Motor neuron (in vitro differentiated cells): ENCODE measurements around the gene VKORC1. TPM values are rescaled to one million over a fixed set of nuclear protein-coding genes. Genes with fewer than 3 reads are reported as not detected.
"Not testable (repeated sequence)": the region's sequence is repeated elsewhere in the genome, so short reads cannot be mapped to it uniquely, and the experiment has no call there.

Experiments
- ATAC-seq, 8 experiments: fragments of 200-7000 bp; cut with Tn5 transposase; replicated peaks in 6 of 8; 2 replicates each; pipeline ENCODE4 v1.8.0; 2021; ENCODE audit warnings: mild to moderate bottlenecking in 8 of 8, moderate library complexity in 8 of 8
- H3K27ac ChIP-seq, 2 donors: fragments of 250-450 bp; sonication (Bioruptor Pico); 2 replicates each; pipeline ENCODE4 v1.9.0; 2021; ENCODE audit warnings: antibody characterized with exemption in 2 of 2, mild to moderate bottlenecking in 2 of 2, moderate library complexity in 1 of 2
- H3K4me1 ChIP-seq, 2 donors: fragments of 250-450 bp; sonication (Bioruptor Pico); replicated peaks in 1 of 2; 2 replicates each; pipeline ENCODE4 v1.6.1; 2021; ENCODE audit warnings: antibody characterized with exemption in 2 of 2, mild to moderate bottlenecking in 2 of 2, moderate library complexity in 1 of 2
- H3K4me3 ChIP-seq, 5 donors: fragments of 250-450 bp; sonication (Bioruptor Pico); 2 replicates each; pipeline ENCODE4 v1.9.0; 2021; ENCODE audit warnings: antibody characterized with exemption in 5 of 5, mild to moderate bottlenecking in 5 of 5, moderate library complexity in 4 of 5
- WGBS, 10 experiments: fragments of 450-650 bp; shearing (Covaris generic); methylation state at CpG; one replicate each; pipeline ENCODE4 v1.0.0; 2022; 5-methylcytosine and 5-hydroxymethylcytosine counted together
- in situ Hi-C, 9 experiments: fragments of 400-800 bp; cut with MboI; loops; one replicate each; pipeline ENCODE4 v1.15.0; 2021; ENCODE audit warnings: low sequenced_read_pairs in 9 of 9, low pct_unique_long_range_greater_than_20kb in 2 of 9; ENCODE audit not compliant: unreplicated experiment in 9 of 9
- total RNA-seq, 8 experiments: library from RNA; unstranded; fragments of 300-600 nt; gene quantifications; 2 replicates each; pipeline versions ENCODE4 v1.2.3 to v1.2.4, GENCODE V29; 2022

The VKORC1 gene
- total RNA-seq = 100 to 1,000 TPM in 1 of 8 experiments, 10 to 100 TPM in 7; 53.8 to 109 (median 72.4) TPM

DNA sequence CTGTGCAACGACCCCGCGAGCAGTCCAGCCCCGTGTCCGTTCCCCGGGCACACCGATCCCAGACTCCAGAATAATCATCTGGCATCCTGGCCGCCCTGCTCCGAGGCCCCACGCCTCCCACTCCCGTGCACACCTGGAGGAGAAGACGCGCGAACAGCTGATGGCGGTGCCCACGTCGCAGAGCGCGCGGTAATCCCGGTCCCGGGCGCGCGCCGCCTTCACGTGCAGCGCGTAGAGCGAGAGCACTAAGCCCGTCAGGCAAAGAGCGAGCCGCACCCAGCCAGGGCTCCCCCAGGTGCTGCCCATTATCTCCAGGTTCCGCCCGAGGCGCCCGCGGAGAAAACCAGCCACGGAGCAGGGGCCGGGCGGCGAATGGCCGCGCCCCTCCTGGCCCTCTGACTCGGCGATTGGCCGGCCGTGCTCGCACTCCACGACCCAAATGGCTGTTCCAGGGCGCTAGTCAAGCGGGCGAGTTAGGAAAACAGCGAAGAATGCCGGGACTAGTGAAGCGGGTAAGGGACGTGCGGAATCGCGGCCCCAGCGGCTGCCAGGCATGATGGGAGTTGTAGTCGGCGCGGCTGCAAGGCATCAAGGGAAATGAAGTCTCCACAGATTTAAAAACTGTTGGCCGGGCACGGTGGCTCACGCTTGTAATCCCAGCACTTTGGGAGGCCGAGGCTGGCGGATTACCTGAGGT is at the start of gene VKORC1:
VKORC1 (minus strand) TSS at position 374 of the 697 bp plus-strand sequence; CDS start at position 306, 68 bp downstream.
- peak within 1 kb of the TSS; percentile 60 to 70 (median 65) for H3K4me3 ChIP-seq
- WGBS, 10 experiments = 0% methylated on average over 3 to 29 of the region's 69 CpGs; no CpG with 5 or more reads in 5 of the 10 experiments
- peak; percentile 88 to 97 (median 92) for ATAC-seq
- peaks cover 5% of the 10 kb centered on the region in 2 donors for H3K4me1 ChIP-seq
- in situ Hi-C loops = no loop called here
- peak within 1 kb of the TSS; percentile 77 to 81 for H3K27ac ChIP-seq

DNA sequence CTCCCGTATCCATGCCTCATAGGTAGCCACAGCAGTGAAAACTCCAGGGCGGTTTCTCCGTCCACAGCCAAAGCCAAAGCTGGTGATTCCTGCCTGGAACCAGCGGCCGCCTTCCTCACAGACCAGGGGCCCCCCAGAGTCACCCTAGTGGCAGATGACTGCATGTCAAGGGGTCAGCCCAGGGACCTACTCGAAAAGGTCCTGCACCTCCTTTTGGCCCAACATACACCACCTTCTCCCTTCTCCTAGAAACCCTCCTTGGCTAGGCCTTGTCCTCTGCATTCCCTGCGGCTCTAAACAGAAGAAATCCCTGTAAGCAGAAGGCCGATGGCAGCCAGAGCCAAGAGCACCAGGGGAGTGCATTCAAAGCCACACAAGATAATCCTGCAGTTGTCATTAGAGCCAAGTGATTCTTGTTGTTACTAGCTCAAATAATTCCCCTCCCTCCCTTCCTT is 49.1 kb upstream of the VKORC1 start:
- H3K27ac ChIP-seq = no peak overlapping the region
- no peak for ATAC-seq
- peaks cover 6 to 7% of the 10 kb centered on the region in 2 donors for H3K4me1 ChIP-seq
- in situ Hi-C loops = no loop called here
- no peak overlapping the region for H3K4me3 ChIP-seq
- 43 to 100% (median 90%) methylated on average over 1 to 5 of the region's 8 CpGs; no CpG with 5 or more reads in 5 of the 10 experiments for WGBS, 10 experiments

DNA sequence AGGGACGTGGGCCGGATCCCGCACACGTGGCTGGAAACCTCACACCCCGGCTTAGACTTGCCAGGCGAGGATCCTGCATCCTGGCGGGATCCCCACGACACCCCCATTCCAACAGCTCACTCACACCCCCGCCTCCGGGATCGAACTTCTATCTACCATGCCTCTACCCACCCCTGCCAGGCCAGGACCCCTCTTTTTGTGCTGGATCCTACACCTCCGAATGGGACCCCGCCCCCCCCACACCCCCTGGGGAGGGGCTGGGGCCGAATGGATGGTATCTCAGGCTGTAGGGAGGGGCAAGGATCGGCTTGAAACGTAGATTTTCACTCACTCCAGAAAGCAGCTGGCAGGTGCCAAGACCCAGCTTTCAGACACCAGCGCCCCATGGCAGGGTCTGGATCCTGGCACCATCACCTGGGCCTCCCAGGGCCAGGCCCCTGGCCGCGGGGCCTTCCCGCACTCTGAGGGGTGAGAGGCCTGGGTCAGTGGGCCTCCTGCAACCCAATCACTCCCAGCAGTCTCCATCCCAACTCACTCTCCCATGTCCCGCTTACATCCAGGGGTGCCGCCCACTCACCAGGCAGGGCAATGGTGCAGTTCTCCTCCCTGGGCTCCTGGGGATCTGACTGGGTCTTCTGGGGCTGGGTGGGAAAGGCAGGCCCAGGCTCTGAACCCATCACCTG is 48.6 kb upstream of the VKORC1 start:
- in situ Hi-C loops = no loop called here
- no peak for ATAC-seq
- H3K27ac ChIP-seq = no peak overlapping the region
- WGBS, 10 experiments = 100% methylated on average over 2 of the region's 22 CpGs; no CpG with 5 or more reads in 9 of the 10 experiments
- peak overlapping the region in 3 of 5 donors; percentile 31 to 40 (median 39) for H3K4me3 ChIP-seq
- peaks cover 6 to 7% of the 10 kb centered on the region in 2 donors for H3K4me1 ChIP-seq

DNA sequence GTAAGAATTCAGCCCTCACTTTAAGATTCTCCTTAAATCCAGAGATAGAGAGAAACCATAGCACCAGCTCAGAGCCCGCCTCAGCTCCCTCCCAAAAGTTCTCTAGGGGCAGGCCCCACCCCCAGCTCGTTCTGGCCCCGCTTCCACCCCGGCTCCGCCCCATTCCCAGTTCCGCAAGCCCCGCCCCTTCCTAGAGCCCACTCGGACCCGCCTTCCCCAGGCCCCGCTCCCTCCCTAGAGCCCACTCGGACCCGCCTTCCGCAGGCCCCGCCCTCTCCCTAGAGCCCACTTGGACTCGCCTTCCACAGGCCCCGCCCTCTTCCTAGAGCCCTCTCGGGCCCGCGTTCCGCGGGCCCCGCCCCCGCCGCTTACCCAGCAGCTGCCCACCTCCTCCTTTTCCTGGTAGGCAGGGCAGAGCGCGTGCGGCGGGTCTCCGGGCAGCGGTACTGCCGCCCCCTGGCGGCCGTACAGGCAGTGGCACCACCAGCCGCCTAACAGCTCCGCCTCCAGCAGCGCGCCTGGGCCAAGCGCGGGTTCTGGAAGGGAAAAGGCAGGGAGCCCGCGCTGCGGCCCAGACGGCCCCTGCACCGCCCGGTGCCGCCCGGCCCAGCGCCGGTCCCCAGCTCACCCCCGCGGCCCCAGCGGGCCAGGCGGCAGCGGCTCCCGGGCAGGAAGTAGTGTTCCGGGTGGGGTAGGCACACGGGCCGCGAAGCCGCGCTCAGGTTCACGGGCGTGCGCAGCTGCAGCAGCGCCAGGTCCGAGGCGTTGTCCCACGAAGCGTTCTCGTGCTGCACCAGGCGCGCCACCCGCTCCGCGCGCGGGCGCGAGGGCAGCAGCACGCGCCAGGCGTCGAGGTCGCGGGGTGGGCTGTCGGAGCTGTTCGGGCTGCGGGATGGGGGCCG is 47.8 kb upstream of the VKORC1 start:
- ATAC-seq = peak; percentile 80 to 93 (median 90)
- Histone ChIP-seq H3K27ac (peak overlapping the region in 1 of 2 donors; percentile 30), H3K4me1 (peaks cover 6 to 7% of the 10 kb centered on the region in 2 donors), H3K4me3 (peak overlapping the region; percentile 31 to 40 (median 37))
- in situ Hi-C loops = no loop called here
- WGBS, 10 experiments = no CpG with 5 or more reads among the region's 89 CpGs

DNA sequence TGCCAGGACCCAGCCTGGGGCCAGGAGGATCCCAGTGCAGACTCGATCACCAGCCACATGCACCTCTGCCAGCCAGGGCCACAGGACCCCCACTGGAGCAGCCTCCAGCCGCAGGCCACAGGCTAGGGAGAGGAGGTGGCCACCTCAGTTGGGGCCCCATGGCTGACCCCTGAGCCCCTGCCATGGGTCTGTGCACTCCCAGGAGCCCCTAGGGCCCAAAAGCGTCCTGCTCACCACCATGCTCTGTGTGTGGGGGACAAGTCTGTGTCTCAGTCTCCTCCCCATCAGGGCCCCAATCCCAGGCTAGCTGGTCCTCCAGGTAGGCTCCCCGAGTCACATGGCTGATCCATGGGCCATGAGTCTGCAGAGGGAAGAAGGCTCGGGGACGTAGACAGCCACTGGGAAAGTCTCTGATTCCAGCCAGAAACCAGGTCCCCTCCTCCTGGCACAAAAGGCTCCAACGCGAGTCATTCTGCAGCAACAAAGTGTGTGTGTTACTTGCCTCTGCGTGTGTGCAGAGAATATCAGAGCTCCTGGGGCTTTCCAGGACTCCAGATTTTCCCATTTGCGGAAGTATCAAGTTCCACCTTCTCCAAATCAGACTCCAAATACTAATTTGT is 47.0 kb upstream of the VKORC1 start:
- H3K27ac ChIP-seq = no peak overlapping the region
- H3K4me3 ChIP-seq = peak overlapping the region; percentile 22 to 40 (median 37)
- H3K4me1 ChIP-seq = peaks cover 6 to 7% of the 10 kb centered on the region in 2 donors
- in situ Hi-C loops = no loop called here
- 7 to 47% (median 36%) methylated on average over 3 to 7 of the region's 10 CpGs; no CpG with 5 or more reads in 5 of the 10 experiments for WGBS, 10 experiments
- peak; percentile 3 to 27 (median 14) for ATAC-seq

DNA sequence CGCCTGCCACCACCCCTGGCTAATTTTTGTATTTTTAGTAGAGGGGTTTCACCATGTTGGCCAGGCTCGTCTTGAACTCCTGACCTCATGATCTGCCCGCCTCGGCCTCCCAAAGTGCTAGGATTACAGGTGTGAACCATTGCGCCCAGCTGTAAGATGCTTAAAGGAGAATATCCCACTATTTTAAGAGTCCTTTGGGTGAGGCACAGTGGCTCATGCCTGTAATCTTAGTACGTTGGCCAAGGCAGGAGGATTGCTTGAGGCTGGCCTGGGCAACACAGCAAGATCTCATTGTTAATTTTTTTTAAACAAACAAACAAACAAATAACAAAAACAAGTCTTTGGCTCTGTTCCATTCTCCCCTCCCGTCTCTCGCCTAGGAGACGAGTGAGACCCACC is 46.5 kb upstream of the VKORC1 start:
- in situ Hi-C loops, ATAC-seq, H3K27ac ChIP-seq, H3K4me1 ChIP-seq, H3K4me3 ChIP-seq: not testable (repeated sequence)
- WGBS, 10 experiments = 80 to 100% (median 90%) methylated on average over 1 to 2 of the region's 9 CpGs; no CpG with 5 or more reads in 5 of the 10 experiments

DNA sequence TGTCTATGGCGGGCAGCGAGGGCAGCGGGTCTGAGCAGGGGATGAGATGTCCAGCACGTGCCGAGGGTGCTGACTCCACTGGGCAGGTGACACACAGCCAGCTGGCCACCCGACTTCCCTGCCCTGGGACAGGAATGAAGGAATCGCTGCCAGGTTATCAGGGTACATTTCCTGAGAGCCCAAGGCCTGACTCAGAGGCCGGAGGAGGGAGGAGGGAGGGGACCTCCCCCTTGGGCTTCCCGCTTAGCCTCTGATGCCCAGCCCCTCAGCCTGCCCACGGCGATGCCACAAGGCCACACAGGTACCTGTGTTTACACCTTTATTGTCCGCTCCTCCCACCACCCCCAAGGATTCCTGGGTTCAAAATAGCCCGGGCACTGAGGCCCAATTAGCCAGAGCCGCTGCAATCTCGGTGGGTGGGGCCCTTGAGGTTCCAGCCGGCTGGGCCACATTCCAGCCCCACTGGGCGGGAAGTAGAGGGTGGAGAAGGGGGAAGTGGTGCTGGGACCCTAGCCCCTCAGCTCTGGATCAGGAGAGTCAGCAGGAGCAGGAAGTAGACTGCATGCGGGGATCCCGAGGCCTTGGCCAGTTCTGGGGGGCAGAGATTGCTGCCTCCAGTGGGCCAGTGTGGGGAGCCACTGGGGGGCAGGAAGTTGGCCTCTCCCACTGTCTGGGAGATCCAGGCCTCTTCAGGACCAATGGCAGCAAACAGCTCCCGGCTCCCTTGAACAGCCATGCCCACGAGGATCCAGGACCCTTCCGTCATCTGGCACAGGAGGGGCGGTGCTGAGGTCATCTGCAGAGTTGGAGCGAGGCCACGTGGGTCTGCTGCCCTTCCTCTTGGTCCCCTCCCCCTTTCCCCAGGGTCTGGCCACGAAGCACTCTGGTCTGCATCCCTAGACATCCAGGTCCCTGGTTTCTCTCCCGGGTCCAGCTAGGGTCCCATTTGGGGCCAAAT is 44.3 kb upstream of the VKORC1 start:
- Histone ChIP-seq H3K4me3 (no peak overlapping the region), H3K27ac (no peak overlapping the region), H3K4me1 (peaks cover 22 to 26% of the 10 kb centered on the region in 2 donors)
- ATAC-seq = no peak
- 58 to 89% (median 72%) methylated on average over 1 to 9 of the region's 27 CpGs; no CpG with 5 or more reads in 4 of the 10 experiments for WGBS, 10 experiments
- in situ Hi-C loops = no loop called here

DNA sequence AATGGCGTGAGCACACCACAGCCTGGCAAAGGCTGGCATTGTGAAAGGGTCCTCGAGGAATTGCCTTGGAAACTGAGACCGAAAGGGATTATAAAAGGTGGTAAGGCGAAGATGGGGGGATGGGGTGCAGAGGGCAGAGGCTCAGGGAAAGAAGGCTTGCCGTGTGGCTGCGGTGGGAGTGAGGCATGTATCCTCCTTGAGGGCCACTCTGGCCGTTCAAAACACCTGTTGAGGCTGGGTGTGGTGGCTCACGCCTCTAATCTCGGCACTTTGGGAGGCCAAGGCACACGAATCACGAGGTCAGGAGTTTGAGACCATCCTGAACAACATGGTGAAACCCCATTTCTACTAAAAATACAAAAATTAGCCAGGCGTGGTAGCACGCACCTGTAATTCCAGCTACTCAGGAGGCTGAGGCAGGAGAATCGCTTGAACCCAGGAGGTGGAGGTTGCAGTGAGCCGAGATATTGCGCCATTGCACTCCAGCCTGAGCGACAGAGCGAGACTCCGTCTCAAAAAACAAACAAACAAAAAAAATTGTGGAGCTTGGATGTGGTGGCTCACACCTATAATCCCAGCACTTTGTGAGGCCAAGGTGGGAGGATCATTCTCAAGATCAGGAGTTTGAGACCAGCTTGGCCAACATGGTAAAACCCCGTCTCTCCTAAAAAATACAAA is 42.4 kb upstream of the VKORC1 start:
- H3K27ac ChIP-seq, in situ Hi-C loops, H3K4me3 ChIP-seq, ATAC-seq: not testable (repeated sequence)
- WGBS, 10 experiments = 71 to 100% (median 85%) methylated on average over 3 to 18 of the region's 20 CpGs; no CpG with 5 or more reads in 1 of the 10 experiments
- peaks cover 26 to 31% of the 10 kb centered on the region in 2 donors for H3K4me1 ChIP-seq

DNA sequence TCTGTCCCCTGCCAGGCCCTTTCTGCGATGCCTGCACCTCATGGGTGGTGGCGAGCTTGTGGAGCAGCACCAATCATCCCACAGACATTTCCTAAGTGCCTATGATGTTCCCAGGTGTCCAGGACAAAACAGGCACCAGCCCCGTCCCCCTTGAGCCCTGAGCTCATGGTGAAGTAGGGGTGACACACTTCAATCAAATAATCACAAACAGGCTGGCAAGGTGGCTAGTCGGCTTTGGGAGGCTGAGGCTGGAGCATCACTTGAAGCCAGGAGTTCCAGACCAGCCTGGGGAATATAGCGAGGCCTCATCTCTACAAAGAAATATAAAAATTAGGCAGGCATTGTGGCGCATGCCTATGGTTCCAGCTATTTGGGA is 41.7 kb upstream of the VKORC1 start:
- H3K4me3 ChIP-seq = no peak overlapping the region
- WGBS, 10 experiments = 50 to 100% (median 85%) methylated on average over 1 to 4 of the region's 6 CpGs; no CpG with 5 or more reads in 1 of the 10 experiments
- peaks cover 20 to 26% of the 10 kb centered on the region in 2 donors for H3K4me1 ChIP-seq
- no peak overlapping the region for H3K27ac ChIP-seq
- ATAC-seq = no peak
- in situ Hi-C loops = no loop called here

DNA sequence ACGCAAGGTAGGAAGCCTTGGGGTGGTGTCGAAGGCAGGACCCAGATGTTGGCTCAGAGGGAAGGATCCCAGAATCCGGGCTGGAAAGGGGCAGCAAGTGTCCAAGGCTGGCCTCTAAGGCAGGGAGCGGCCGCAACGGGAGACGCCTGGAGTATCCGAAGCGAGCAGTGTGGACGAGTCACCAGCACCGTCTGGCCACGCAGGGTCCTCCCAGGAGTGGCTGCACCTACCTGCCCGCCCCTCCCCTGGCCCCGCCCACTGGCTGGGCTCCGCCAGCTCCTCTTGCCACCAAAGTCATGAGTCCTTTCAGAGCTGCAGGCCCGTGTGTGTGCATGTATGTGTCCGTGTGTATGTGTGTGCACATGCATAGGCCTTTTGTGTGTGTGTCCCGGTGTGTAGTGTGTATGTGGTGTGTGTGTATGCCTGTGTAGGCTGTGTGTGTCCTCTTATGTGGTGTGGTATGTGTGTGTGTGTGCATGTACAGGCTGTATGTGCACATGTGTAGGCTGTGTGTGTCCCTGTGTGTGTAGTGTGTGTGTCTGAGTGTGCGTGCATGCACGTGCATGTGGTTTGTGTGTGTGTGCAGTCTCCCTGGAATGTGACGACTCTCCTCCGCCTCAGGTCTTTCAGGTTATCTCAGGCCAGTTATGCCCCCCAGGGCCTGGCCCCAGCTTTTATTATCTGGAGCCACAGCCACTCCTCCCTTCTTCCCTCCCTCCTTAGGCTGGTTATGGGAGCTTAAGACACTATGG is 41.1 kb upstream of the VKORC1 start, which contains the start of gene PRSS8:
PRSS8 (minus strand) TSS at position 193 of the 752 bp plus-strand sequence. CDS start 229 bp downstream, outside the sequence.
- peak; percentile 15 to 53 (median 38) for ATAC-seq
- Histone ChIP-seq H3K4me1 (peaks cover 19 to 25% of the 10 kb centered on the region in 2 donors), H3K27ac (no peak within 1 kb of the TSS), H3K4me3 (no peak within 1 kb of the TSS)
- in situ Hi-C loops = no loop called here
- WGBS, 10 experiments = 47 to 100% (median 70%) methylated on average over 1 to 4 of the region's 22 CpGs; no CpG with 5 or more reads in 6 of the 10 experiments
